Suprapubic skin (tissue), 4 donors: Measurements from ENCODE around the gene ABCA4.

Source experiments
- CTCF ChIP-seq, 2 donors: fragments of 200-600 bp in 1 of 2; fragments of 450-650 bp in 1 of 2; sonication (generic) in 1 of 2; IDR thresholded peaks; one replicate each; pipeline ENCODE4 v1.5.1; 2016 to 2019; ENCODE audit warnings: antibody characterized with exemption in 2 of 2, mild to moderate bottlenecking in 1 of 2, moderate library complexity in 1 of 2
- EP300 ChIP-seq: sonication (generic); formaldehyde crosslinking; IDR thresholded peaks from one replicate; pipeline ENCODE4 v1.6.1; 2017; ENCODE audit warnings: antibody characterized with exemption
- POLR2A ChIP-seq, 2 donors: fragments of 450-650 bp; IDR thresholded peaks; one replicate each; pipeline ENCODE4 v1.6.1; 2017; ENCODE audit warnings: antibody characterized with exemption in 2 of 2, mild to moderate bottlenecking in 2 of 2, moderate library complexity in 2 of 2
- POLR2AphosphoS5 ChIP-seq, 3 donors: sonication (generic); formaldehyde crosslinking; IDR thresholded peaks; one replicate each; pipeline ENCODE4 v1.6.1; 2017; ENCODE audit warnings: antibody characterized with exemption in 3 of 3

DNA sequence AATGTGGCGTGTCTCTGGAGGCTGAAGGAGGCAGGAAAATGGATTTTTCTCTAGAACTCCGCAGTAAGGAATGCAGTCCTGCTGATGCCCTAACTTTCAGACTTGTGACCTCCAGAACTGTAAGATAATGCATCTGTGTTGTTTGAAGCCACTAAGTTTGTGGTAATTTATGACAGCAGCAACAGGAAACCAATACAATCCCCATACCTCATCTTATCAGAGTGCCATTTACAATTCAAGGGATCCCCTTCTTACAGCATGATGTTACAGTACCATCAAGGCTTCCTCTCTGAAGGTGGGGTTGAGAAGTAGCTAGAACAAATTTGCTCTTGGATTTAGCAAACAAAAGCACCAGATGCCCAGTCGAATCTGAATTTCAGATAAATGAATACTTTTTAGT, 21.6 kb downstream of the ABCA4 start:
- no peak for TF ChIP-seq CTCF (IDR thresholded peaks at IDR 0.05)
- TF ChIP-seq EP300: no peak
- no peak for TF ChIP-seq POLR2A (IDR thresholded peaks at IDR 0.05)
- no peak for TF ChIP-seq POLR2AphosphoS5 (IDR thresholded peaks at IDR 0.05)
